Testis (tissue), 2 donors: ENCODE results near the gene CARMIL3.
"Not testable (repeated sequence)": the region's sequence is repeated elsewhere in the genome, so short reads cannot be mapped to it uniquely, and the experiment has no call there.

ENCODE experiments used
- POLR2A ChIP-seq: fragments of 450-650 bp; IDR thresholded peaks from one replicate; pipeline ENCODE4 v1.6.1; 2017; ENCODE audit warnings: antibody characterized with exemption, mild to moderate bottlenecking, moderate library complexity
- TF ChIP-seq, protein P1 (sequence below), 3 experiments: fragments of 450-650 bp in 2 of 3; fragments of 200-600 bp in 1 of 3; sonication (generic) in 1 of 3; IDR thresholded peaks; one replicate each; pipeline ENCODE4 v1.5.1; 2016 to 2019; ENCODE audit warnings: antibody characterized with exemption in 3 of 3, mild to moderate bottlenecking in 2 of 3, moderate library complexity in 1 of 3

DNA sequence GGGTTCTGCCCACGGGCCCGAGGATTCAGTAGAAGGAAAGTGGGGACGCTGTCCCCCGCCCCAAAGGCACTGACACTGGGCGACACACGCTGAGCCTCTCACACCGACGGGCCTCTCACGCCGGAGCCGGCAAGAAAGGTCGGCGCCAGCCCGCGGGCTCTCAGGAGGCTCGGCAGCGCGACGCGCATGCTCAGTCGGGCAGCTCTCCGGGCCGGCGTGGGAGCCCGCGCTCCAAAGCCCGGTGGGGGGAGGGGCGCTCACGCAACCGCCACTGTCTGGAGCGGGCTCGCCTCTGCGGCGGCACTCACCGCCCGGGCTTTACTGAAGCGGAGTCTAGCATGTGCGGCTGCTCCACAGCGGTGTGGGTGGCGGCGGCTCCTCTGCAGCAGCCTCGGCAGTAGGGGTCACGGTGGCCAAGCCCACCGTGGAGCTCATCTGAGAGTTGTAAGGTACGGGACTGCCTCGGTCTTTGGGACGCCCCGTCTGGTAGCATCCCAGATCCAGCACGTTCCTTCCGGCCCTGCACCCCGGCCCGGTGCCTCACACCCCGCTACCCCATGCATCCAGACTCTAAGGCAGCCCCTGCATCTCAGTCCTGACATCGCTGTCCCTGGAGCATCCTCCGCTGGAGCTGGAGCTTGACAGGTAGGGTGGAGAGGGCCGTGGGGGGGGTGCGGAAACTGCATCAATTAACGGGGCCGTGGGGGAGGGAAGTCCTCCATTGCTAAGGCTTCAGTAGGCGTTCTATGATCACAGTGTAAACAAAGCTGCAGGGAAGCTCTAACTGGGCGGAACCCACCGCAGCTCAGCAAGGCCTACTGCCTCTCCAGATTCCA lies 44.8 kb upstream of the CARMIL3 start:
- TF ChIP-seq, protein P1, sequence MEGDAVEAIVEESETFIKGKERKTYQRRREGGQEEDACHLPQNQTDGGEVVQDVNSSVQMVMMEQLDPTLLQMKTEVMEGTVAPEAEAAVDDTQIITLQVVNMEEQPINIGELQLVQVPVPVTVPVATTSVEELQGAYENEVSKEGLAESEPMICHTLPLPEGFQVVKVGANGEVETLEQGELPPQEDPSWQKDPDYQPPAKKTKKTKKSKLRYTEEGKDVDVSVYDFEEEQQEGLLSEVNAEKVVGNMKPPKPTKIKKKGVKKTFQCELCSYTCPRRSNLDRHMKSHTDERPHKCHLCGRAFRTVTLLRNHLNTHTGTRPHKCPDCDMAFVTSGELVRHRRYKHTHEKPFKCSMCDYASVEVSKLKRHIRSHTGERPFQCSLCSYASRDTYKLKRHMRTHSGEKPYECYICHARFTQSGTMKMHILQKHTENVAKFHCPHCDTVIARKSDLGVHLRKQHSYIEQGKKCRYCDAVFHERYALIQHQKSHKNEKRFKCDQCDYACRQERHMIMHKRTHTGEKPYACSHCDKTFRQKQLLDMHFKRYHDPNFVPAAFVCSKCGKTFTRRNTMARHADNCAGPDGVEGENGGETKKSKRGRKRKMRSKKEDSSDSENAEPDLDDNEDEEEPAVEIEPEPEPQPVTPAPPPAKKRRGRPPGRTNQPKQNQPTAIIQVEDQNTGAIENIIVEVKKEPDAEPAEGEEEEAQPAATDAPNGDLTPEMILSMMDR (IDR thresholded peaks at IDR 0.05), result not testable (repeated sequence)
- not testable (repeated sequence) for TF ChIP-seq POLR2A
